Raji (cell line): Measurements from ENCODE around the gene KPNB1.

Source experiments
- POLR2A ChIP-seq: IDR thresholded peaks from 2 replicates; pipeline ENCODE4 v1.6.1; 2011; ENCODE audit warnings: low read depth, low read length, control low read depth; ENCODE audit not compliant: insufficient read depth

The KPNB1 gene

DNA sequence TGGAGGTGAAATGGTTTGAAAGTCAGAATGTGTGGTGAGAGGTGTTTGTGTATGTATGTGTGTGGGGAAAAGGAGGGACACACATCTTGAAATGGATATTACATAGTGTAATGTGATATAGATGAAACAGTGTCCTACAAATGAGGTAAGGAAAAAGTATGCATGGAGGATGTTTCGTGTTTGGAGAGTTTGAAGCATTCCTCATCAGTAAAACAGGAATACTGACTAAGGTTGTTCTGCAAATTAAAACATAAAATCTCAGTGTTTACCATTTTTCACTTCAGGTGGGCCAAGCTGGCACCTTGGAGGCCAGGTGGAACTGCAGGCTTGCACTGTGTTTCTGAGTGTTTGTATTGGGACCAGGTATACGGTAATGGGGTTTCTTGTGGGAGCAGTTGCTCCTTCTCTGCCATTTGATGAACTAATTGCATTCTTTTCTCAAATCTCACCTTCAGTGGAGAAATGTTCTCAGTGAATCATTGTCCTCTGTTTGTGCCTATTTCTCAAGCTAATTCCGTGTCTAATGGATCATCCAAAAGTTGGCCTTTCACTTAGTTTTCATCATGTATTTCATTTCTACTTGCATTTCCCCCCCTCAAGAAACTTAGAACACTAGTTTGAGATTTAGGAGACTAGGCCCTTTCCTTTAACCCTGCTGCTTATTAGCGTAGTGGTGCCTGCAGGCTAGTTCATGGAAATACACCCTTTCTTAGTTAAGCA, 36.0 kb downstream of the KPNB1 start:
- no peak for TF ChIP-seq POLR2A

DNA sequence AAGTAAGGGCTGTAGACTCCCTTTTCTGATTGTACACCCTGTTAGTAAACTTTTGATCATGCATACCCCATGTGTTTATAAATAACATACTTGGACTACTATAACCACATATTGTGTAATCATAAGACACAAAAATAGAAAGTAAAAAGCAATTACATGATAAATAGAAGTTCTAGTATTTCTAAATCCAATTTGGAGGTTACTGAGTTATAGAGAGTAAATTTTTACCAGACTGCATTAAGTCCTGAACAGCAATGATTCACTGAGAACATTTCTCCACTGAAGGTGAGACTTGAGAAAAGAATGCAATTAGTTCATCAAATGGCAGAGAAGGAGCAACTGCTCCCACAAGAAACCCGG, 36.5 kb downstream of the KPNB1 start:
- no peak for TF ChIP-seq POLR2A

DNA sequence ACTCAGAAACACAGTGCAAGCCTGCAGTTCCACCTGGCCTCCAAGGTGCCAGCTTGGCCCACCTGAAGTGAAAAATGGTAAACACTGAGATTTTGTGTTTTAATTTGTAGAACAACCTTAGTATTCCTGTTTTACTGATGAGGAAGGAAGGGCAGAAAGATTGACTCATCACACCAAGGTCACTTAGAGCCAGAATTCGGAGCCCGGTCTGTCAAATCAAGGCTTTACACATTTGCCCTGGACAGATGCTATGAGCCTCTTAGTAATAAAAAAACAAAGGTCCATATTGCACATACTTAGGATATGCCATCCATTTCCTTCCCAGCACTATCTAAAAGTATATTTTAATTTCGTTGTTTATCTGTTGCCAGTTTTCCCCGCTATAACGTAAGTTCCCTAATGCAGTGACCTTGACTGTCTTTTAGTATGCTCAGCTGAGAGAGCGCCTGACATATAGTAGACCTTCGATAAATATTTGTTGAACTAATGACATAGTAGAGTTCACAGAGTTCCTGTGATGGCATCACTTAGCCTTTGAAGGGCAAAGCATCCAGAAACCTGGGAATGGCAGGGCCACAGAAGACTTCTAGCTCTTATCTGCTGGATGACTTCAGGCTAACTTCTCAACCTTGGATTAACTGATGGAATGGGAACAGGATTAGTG, 37.1 kb downstream of the KPNB1 start:
- no peak for TF ChIP-seq POLR2A

DNA sequence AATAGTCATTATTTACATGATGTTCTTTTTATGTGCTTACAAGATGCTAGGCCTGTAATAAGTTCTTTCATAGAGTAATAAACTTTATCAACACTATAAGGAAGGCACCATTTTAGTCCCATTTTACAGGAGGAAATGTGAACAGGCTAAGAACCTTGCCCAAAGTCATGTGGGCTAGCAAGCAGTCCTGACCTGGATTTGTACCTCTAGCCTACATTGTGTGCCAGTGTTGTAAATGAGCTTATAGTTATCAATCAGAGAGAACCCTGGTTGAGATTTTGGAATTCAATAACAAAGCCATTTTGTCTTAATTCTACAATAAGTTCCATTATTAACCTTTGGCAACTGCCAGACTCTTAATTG, 37.6 kb downstream of the KPNB1 start:
- TF ChIP-seq POLR2A = no peak

- TF ChIP-seq POLR2A = no peak
These were observed 38.0 kb downstream of the KPNB1 start for GRCh38 chr17:47687748-47688147.

- TF ChIP-seq POLR2A = no peak
These were observed 40.4 kb downstream of the KPNB1 start for GRCh38 chr17:47690121-47690520.

DNA sequence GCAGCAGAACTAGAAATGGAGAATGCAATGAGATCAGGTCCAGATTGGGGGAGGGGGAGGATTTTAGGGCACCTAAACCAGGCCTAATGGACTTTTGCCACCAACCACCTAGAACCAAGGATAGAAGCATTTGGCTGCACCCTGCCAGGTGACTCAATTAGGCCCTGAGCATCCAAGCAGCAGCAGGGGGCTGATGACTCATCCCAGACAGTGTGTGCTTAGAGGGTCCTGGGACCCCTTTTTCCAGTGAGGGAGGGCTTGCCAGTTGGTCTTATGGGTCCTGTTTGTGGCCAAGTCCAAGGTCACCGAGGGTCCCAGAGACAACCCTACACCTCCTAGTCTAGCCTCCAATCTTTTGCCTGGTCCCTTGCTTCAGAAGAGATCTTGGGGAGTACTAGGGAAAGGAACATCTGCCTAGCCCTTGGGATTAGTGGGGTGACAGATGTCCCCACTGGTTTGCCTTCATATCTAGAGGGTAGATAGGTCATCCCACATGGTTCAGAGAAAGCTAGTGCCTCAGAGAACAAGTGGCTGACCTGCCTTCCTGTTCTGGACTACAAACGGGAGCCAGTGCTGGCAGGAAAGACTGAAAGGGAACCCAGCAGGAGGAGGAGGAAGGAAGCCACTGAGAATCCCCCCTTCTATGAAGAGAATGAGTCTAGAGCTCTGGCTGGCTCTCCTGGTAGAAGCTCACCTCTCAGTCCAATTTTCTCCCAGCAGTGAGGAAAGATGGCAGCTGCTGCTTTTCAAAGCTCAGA, 42.6 kb downstream of the KPNB1 start:
- TF ChIP-seq POLR2A = no peak

DNA sequence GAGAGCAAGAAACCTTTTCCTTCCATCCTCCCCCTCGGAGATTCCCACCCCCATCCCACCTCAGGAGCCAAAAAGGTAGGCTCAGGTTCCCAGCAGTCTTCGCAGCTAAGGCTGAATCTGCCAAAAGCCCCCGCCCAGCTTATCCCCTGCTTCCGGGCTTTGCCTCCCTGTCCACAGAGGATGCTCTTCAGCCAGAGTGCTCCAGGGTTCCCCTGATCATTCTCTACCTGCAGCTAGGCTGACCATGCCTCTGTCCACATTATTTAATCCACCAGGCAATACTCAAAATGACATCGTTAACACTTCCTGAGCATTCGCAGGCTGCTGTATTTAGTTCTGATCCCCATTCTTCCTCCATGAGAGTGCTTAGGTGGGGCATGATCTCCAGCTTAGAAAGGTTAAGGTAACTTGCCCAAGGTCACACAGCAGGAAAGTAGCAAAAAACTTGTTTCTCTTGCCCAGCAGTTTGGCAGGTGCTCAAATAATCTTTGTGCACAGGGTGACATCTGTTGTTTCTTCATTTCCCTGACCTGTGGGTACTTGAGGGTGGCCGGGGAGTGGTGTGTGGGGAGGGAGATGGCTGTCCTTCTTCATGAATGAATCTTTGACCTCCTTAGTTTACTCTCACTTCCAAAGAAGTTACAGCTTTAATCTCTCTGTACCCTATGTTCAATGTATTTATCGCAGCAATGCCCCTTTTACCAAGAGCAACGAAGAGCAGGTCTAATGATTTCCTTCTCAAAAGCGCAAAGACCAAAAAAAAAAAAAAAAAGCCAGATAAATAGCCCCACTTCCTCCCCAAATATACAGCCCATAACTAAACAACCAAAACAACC, 43.4 kb downstream of the KPNB1 start:
- no peak for TF ChIP-seq POLR2A

DNA sequence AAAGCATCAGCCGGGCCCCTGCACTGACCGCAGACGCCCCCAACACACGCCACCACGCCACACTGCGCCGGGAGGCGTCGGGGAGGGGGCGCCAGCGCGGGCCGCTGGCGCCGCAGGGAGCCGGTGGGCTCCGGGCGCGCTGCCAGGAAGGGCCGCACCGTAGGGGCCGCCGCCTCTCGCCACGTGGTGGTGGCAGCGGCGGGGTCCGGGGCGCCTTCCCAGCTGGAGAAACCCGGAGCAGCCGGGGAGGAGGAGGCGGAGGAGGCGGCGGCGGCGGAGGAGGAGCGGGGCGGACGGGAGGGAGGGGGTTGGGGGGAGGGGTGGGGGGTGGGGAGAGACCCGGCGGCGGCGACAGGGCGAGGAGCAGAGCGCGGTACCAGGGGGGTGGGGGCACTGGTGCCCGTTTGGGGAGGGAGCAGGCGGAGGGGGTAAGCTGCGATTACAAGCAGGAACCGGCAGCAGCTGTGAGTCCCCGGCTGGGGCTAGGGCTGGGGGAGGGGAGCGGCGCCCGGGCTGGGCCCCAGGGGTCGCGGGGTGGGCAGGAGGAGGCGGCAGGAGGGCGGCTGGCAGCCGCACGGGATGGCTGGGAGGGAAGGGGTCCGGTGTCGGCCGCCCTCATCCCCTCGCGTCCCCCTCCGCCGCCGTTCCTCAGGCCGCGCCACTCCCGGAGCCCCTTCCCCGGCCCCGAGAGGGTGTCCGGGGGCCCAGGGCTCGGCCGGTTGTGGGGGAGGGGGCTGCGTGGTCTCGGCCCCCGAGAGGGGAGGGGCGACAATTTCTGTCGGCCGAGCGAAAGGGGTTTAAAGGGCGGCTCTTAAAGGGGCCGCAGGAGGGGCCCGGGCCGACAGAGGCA, 44.2 kb downstream of the KPNB1 start, which contains the start of gene TBKBP1:
Gene TBKBP1 (plus strand): TSS at position 431 of the 850 bp plus-strand sequence. CDS start 1,952 bp downstream, outside the sequence.
- no peak for TF ChIP-seq POLR2A

DNA sequence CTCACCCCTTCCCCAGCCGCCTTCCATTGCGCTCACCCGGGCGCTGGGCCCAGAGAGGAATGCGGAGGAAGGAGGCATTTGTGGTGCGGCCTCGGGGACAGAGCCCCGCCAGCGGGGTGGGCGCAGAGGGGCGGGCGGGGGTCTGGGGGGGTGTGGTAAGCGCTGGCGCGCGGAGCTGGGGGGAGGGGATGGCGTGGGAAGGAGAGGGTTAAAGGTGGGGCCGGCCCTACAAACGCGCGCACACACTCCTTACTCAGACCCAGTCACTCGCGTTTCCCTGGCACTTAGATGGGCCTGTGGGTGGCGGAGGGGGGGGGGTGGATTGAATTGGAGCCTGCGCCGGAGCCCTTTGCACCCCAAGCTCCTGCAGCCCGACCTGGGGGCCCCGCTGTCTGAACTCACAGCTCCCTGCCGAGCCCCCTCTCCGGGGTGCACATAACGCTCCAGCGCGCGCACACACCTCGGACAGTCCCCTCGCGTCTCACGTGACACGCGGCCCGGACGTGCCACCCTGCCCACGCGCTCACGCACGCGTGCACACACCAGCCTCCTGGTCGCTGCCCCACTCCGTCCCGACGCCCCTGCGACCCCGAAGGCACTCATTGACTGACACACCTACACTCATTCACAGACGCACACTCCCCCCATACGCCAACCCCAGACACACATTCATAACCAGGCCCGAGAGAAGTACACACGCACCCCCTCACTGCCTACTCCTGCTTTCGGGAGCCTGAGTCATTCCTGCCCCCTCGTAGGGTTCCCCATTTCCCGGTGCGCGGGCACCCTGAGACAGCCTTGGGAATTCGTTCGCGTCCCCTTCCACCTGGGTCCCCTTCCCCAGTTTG, 45.1 kb downstream of the KPNB1 start:
- TF ChIP-seq POLR2A = no peak

DNA sequence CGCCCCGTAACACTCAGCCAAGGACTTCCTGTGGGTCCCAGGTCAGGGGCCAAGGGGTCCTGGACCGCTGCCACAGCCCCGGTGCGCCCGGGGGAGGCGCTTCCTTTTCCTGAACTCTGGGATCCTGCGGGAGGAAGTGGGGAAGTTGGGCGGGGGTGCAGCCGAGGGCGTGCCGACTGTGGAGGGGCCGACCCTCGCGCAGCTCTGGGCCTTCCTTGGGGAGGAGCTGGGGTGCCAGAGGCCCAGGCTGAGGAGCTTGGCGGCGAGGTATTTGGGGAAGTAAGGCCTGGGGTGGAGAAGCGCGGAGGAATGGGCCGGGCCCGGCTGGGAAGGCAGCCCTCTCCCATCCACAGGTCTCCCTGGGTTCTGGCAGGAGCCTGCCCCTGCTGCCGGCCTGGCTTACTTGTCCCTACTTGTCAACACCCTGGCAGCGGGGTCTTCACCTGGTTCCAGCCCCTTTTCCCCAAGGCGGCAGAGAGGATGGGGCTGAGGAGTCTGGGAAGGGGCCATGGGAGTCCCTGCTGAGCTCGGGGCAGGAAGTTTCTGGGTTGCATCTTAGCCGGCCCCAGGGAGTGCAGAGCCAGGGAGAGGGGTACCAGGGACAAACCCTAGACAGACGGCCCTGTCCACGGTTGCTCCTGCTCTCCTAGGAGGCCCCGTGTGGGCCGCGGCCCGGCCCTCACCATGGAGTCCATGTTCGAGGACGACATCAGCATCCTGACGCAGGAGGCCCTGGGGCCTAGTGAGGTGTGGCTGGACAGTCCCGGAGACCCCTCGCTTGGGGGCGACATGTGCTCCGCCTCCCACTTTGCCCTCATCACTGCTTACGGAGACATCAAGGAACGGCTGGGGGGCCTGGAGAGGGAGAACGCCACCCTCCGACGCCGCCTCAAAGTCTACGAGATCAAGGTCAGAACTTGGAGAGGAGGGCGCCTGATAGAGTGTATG, 46.0 kb downstream of the KPNB1 start:
- TF ChIP-seq POLR2A = no peak
